NCI-H748 (cell line): Measurements from ENCODE around the gene FANCB.

Experiments used
- DNase-seq: peaks from one replicate; lab custom pipeline; 2025; ENCODE audit not compliant: unreplicated experiment; lab: John Stamatoyannopoulos, UW

FANCB gene

GRCh38 chrX:14872851-14873675 lies at the start of gene FANCB, which contains the start of gene MOSPD2:
TSS of gene FANCB (minus strand) at chrX:14873069. CDS start at chrX:14865510, 7,559 bp downstream.
TSS of gene MOSPD2 (plus strand) at chrX:14873421. CDS start at chrX:14873529, 108 bp downstream.
- peak; percentile 97 for DNase-seq

GRCh38 chrX:14922437-14922836 lies 49.6 kb upstream of the FANCB start:
- DNase-seq, result no peak

DNA sequence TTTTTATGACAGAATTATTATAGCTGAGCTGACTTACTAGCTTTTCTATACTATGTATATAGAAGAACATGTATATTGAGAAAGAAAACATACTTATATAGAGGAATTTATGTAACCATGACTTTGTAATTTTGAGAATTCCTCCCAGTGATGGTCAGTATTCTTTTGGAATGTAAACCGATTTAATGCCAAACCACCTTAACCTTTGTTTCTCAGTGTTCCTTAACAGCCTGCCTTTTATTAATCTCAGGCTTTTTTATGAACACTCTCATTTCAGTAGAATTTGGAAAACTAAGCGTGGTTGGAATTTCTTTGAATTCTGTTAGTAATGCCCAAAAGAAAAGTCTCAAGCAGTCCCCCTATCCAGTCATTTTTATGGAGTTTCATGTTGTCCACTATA lies 47.3 kb upstream of the FANCB start:
- no peak for DNase-seq

GRCh38 chrX:14919407-14919806 lies 46.5 kb upstream of the FANCB start:
- no peak for DNase-seq

- no peak for DNase-seq
Measured at GRCh38 chrX:14916017-14916674, 43.3 kb upstream of the FANCB start.

DNA sequence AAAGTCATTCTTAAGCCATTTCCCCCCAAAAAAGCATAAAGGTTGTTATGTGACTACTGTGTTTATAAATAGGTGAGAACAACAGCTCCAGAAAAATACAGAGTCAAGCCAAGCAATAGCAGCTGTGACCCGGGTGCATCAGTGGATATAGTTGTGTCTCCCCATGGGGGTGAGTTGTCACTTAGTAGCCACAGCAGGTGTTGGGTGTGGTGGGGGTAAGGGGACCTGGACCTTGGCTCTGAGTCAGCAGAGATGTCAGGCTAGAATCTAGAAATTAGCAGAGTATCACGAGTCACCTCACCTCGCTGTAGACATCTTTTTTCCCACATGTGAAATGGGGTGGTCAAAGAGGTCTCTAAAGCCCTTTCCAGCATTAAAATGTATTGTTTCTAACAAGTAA lies 42.7 kb upstream of the FANCB start:
- DNase-seq, result no peak

GRCh38 chrX:14913241-14913640 lies 40.4 kb upstream of the FANCB start:
- DNase-seq, result no peak

DNA sequence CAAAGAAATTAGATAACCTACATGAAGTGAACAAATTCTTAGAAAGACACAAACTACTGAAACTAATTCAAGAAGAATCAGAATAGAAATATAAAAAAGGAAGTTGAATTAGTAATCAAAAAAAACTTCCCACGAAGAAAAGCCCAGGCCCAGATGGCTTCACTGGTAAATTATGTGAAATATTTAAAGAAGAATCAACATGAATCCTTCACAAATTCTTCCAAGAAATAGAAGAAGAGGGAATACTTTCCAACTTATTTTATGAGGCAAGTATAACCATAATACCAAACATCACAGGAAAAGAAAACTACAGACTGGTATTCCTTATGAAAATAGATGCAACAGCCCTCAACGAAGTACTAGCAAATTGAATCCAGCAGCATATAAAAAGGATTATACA lies 31.0 kb upstream of the FANCB start:
- no peak for DNase-seq

GRCh38 chrX:14902537-14902936 lies 29.7 kb upstream of the FANCB start:
- no peak for DNase-seq

DNA sequence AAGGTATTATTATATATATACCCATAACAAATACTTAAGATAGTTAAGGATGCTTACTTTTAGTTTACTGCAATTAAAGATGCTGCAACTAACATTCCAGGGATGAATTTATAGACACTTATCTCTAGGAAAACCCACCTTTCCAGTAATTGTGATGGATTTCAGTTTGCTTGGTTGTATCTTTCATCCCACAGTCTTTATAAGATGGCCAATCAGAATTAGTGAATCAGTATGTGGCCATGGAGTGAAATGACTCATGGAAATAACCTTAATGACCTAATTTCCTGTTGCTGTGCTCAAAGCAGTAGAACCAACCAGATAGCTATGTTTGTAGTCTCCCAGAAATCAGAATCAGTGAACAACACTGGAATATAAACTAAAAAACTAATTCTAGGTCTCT lies 26.7 kb upstream of the FANCB start:
- DNase-seq, result no peak

- DNase-seq, result no peak
Measured at GRCh38 chrX:14897042-14897441, 24.2 kb upstream of the FANCB start.

DNA sequence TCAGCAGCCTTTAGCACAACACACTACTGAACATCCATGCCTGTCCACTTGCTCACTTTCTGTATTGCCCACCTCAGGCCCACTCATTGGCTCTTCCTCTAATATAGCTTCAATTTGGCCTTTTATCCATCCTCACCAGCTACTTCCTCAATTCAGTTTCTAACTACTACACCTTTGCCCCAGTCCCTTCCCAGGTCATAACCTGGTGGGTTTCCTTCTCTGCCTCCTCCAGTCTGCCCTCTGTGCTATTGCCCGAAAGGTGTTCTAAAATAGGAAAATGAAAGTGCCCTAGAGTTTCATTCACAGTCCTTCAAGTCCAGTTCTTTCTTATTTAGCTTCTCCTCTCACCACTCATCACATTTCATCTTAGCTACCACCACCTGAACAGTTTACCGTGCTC lies 23.4 kb upstream of the FANCB start:
- no peak for DNase-seq

- no peak for DNase-seq
Measured at GRCh38 chrX:14886252-14886651, 13.4 kb upstream of the FANCB start.

- no peak for DNase-seq
Measured at GRCh38 chrX:14884714-14885113, 11.8 kb upstream of the FANCB start.

DNA sequence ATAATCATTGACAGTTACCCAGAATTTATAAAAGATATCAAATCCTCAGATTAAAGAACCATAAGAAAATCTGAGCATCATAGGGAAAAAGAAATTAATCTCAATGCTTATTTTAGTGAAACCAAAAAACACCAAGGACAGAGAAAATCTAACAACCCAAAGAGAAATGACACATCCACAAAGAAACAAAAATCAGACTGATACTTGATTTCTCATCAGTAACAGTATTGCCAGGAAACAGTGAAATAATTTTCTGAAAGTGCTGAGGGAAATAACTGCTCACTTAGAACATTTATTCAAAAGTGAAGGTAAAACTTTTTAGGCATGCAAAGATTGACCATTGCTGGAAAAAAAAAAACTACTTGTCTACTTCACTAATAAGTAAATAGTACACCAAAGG lies 11.0 kb upstream of the FANCB start:
- DNase-seq, result no peak

DNA sequence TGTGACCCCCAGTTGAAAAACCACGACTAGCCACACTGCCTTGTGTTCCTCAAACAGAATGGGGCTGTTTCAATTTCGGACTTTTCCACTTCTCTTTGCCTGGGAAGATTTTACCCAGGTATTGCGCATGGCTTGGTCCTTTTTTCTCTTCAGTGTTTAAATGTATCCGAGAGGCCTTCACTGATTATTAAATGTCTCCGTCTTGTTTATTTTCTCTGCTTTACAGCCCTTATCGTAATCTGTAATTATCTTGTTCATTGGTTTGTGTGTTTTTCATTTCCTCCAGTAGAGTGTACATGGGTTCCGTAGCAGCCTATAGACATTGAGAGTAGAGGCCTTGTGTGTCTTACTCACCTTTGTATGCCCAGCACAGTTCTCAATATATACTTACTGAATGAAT lies 2.8 kb upstream of the FANCB start:
- peak; percentile 54 for DNase-seq

- DNase-seq, result peak; percentile 27
Measured at GRCh38 chrX:14873676-14874049, 794 bp upstream of the FANCB start.

DNA sequence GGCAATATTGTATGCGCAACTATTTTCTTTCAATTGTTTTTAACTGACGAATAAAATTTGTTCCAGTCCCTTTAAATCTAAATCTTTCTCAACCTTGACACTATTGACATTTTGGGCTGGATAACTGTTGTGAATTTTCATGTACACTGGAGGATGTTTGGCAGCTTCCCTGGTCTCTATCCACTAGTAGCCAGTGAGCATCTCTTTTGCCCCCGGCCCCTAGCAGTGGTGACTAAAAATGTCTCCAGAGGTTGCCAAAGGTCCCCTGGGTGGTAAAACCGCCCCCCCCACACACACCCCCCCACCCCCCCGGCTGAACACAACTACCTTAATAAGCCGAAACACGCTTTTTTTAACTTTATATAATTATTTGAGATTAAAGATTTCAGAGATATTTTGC lies 514 bp downstream of the FANCB start:
- DNase-seq, result peak; percentile 9

- no peak for DNase-seq
Measured at GRCh38 chrX:14871767-14872166, 1.1 kb downstream of the FANCB start.

DNA sequence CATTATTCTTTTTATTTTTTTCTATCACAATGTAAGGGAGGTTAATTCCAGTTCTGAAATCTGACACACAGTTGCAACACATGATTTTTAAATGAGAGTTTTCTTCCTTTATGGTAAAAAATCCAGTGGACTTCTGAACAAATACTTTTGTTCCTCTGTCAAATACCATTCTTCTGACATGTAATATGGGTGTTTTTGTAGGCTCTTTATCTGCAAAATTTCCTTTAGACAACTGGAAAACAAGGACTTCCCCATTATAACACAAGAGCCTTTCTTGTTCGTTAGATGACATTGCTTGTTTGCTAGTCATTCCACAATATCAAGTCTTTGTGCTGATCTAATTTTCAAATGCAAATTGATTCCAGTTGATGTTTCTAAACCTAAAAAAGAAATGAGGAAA lies 7.7 kb downstream of the FANCB start:
- DNase-seq, result no peak

DNA sequence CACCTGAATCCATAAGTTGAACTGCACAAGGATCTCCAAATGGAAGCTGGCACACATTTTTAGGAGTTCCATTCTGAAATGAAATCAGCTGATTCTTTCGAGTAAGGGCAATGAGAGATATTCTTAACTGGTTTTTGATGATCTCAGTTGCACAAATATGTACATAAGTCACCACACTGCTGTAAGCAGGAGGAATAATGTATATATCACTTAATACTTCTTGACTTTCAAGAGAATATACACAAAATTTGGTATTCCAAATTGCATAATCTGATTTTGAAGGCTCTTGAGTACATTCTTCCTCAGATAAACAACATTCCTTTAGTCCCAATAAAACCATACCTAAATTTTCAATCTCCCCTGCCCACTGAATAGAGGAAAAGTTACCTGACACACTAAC lies 8.2 kb downstream of the FANCB start:
- no peak for DNase-seq

DNA sequence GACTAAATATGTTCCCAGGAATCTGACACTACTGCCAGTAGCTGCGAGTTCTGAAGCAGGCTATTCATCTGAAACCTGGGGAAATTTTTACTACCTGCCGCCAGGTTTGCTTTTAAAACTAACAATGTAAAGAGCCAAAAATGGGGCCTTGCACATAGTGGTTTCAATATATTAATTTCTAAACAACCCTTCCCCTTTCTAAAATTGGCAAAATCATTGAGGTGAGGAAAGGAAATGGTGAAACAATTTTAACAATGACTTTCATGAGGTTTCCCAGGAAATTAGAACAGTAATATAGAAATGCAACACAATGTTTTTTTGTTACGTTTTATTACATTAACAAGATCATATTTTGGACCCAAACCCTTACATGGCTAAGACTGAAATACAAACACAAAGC lies 21.3 kb downstream of the FANCB start:
- DNase-seq, result no peak

DNA sequence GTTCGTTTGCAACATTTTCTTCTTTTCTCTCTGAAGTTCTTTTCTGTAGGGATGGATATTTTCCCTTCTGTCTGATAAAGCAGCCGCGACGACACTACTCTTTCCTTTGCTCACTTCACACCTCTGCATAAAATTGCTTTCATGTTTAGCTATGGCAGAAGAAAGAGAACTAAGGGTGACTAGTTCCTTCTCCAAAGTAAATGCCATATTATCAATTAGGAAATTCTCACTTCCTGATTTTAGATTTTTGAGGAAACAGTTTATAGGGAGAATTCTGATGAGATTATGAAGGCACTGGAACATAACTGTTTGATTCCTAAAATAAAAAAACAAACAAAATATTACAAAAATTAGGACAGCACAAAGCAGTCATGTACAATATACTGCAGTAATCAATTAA lies 29.2 kb downstream of the FANCB start:
- no peak for DNase-seq
